HG02981 (cell line): ENCODE results near the gene PGLYRP2.

Source experiments
- ATAC-seq: cut with Tn5 transposase; IDR thresholded peaks from one replicate; pipeline ENCODE4 v1.9.1; 2021; ENCODE audit warnings: mild to moderate bottlenecking, moderate library complexity; ENCODE audit not compliant: unreplicated experiment

The PGLYRP2 gene

GRCh38 chr19:15427991-15428471, 51.3 kb downstream of the PGLYRP2 start:
- no peak for ATAC-seq

- no peak for ATAC-seq
These were observed 52.0 kb downstream of the PGLYRP2 start for GRCh38 chr19:15427350-15427700.

- ATAC-seq: no peak
These were observed 52.6 kb downstream of the PGLYRP2 start for GRCh38 chr19:15426485-15427349.

GRCh38 chr19:15425321-15425950, 53.9 kb downstream of the PGLYRP2 start:
- ATAC-seq: no peak

GRCh38 chr19:15424692-15425272, 54.5 kb downstream of the PGLYRP2 start:
- no peak for ATAC-seq

- no peak for ATAC-seq
These were observed 55.2 kb downstream of the PGLYRP2 start for GRCh38 chr19:15424121-15424520.

GRCh38 chr19:15423130-15423529, 56.2 kb downstream of the PGLYRP2 start:
- ATAC-seq: no peak

GRCh38 chr19:15422296-15423075, 56.8 kb downstream of the PGLYRP2 start:
- no peak for ATAC-seq

- no peak for ATAC-seq
These were observed 57.5 kb downstream of the PGLYRP2 start for GRCh38 chr19:15421721-15422260.

GRCh38 chr19:15421136-15421695, 58.1 kb downstream of the PGLYRP2 start:
- no peak for ATAC-seq

- no peak for ATAC-seq
These were observed 59.8 kb downstream of the PGLYRP2 start for GRCh38 chr19:15419413-15420025.
